H1 (cell line): ENCODE results near the gene LGALS16. TPM values are rescaled to one million over a fixed set of nuclear protein-coding genes. Genes with fewer than 3 reads are reported as not detected.

Experiments used
- ATF3 ChIP-seq: IDR thresholded peaks from 2 replicates; pipeline ENCODE4 v1.6.1; 2011; ENCODE audit warnings: low read depth, mild to moderate bottlenecking, low read length; ENCODE audit not compliant: insufficient read depth
- CHD2 ChIP-seq: IDR thresholded peaks from 2 replicates; pipeline ENCODE4 v1.6.1; 2012; ENCODE audit warnings: low read length, improper control_type of control experiment
- CHD7 ChIP-seq: fragments of 300-600 bp; sonication (generic); IDR thresholded peaks from 2 replicates; pipeline ENCODE4 v1.7.1; 2012; ENCODE audit warnings: low read length, moderate library complexity, mild to moderate bottlenecking, inconsistent platforms; ENCODE audit not compliant: insufficient replicate concordance
- CREB1 ChIP-seq: IDR thresholded peaks from 2 replicates; pipeline ENCODE4 v1.6.1; 2012; ENCODE audit warnings: inconsistent platforms
- SUZ12 ChIP-seq: fragments of 200-600 bp; sonication (generic); IDR thresholded peaks from 2 replicates; pipeline ENCODE4 v1.6.1; 2012; ENCODE audit warnings: mild to moderate bottlenecking, inconsistent platforms, low read length, moderate library complexity, mixed read lengths
- polyA plus RNA-seq, 7 experiments: library from polyadenylated mRNA; depleted of rRNA in 3 of 7; stranded (reverse) in 5 of 7; unstranded in 2 of 7; fragments of >200 nt in 5 of 7; fragments of 200-250 nt in 2 of 7; gene quantifications; 1 replicate in 5 of 7; 2 replicates in 1 of 7; 4 replicates in 1 of 7; pipeline versions ENCODE4 v1.2.1 to v1.2.3, GENCODE V29; 2011 to 2013; ENCODE audit warnings: missing spikeins in 2 of 7, mixed read lengths in 2 of 7
- total RNA-seq: library from RNA; stranded (reverse); fragmentation: NEBNext Ultra II Directional; extraction: Animal tissue kit (Norgen Biotek cat#: 25700); gene quantifications from 2 replicates; pipeline ENCODE4 v1.2.1, GENCODE V29; 2021

LGALS16 gene
- total and polyA plus RNA-seq, 2 of the 8 experiments (the other 6 are each of a cell fraction or from before 2014, with no cell fraction given): not detected

GRCh38 chr19:39684267-39684666, 28.6 kb downstream of the LGALS16 start (continued):
- no peak for TF ChIP-seq CHD7
- no peak for TF ChIP-seq CHD2
- no peak for TF ChIP-seq CREB1
- TF ChIP-seq ATF3: no peak
- TF ChIP-seq SUZ12: no peak
- TF ChIP-seq, all 59 proteins: peak for 0
